Calu3 (cell line): ENCODE data around the gene BDH1. TPM values are rescaled to one million over a fixed set of nuclear protein-coding genes. Genes with fewer than 3 reads are reported as not detected.
"Not testable (repeated sequence)": the region's sequence is repeated elsewhere in the genome, so short reads cannot be mapped to it uniquely, and the experiment has no call there.

Experiments used
- BruUV-seq: library from RNA; stranded (reverse); fragments of 400-500 nt; replicated peaks from 2 replicates; lab custom pipeline; 2021; lab: Mats Ljungman, UMichigan
- CTCF ChIA-PET: fragments of 300-600 bp; sonication (Branson Sonifier 250); formaldehyde crosslinking; loops from one replicate; lab custom pipeline; 2022; ENCODE audit warnings: antibody characterized with exemption; lab: Charles Lee
- DNase-seq: peaks from one replicate; pipeline ENCODE4 v3.0.0; 2022
- H3K27ac Mint-ChIP-seq: one replicate; pipeline ENCODE4 v1.8.0; 2022; ENCODE audit warnings: mixed read lengths; ENCODE audit not compliant: unreplicated experiment
- H3K27me3 Mint-ChIP-seq: one replicate; pipeline ENCODE4 v1.8.0; 2022; ENCODE audit warnings: mixed read lengths; ENCODE audit not compliant: unreplicated experiment
- H3K36me3 Mint-ChIP-seq: one replicate; pipeline ENCODE4 v1.8.0; 2022; ENCODE audit warnings: mild to moderate bottlenecking, moderate library complexity, mixed read lengths; ENCODE audit not compliant: insufficient read depth, unreplicated experiment
- H3K4me1 Mint-ChIP-seq: one replicate; pipeline ENCODE4 v1.8.0; 2022; ENCODE audit warnings: mild to moderate bottlenecking, low read depth, mixed read lengths; ENCODE audit not compliant: unreplicated experiment
- H3K4me3 Mint-ChIP-seq: one replicate; pipeline ENCODE4 v1.8.0; 2022; ENCODE audit warnings: mild to moderate bottlenecking, low read depth, moderate library complexity, mixed read lengths; ENCODE audit not compliant: unreplicated experiment
- H3K9me3 Mint-ChIP-seq: one replicate; pipeline ENCODE4 v1.8.0; 2022; ENCODE audit warnings: low read depth, mixed read lengths; ENCODE audit not compliant: unreplicated experiment
- intact Hi-C: fragments of 100-400 bp; cut with micrococcal nuclease; formaldehyde crosslinking; loops from one replicate; pipeline ENCODE4 v1.10.0; 2022; ENCODE audit not compliant: unreplicated experiment
- total RNA-seq: library from RNA; stranded (reverse); gene quantifications from 2 replicates; pipeline ENCODE4 v1.2.3, GENCODE V29; 2022
- TF ChIP-seq, protein P1 (sequence below): fragments of 200-600 bp; IDR thresholded peaks from one replicate; pipeline ENCODE4 v1.8.0; 2022; ENCODE audit warnings: antibody characterized with exemption; ENCODE audit not compliant: unreplicated experiment

Gene BDH1
- total RNA-seq, 1 experiment from 2014 or later: 49.0 TPM

DNA sequence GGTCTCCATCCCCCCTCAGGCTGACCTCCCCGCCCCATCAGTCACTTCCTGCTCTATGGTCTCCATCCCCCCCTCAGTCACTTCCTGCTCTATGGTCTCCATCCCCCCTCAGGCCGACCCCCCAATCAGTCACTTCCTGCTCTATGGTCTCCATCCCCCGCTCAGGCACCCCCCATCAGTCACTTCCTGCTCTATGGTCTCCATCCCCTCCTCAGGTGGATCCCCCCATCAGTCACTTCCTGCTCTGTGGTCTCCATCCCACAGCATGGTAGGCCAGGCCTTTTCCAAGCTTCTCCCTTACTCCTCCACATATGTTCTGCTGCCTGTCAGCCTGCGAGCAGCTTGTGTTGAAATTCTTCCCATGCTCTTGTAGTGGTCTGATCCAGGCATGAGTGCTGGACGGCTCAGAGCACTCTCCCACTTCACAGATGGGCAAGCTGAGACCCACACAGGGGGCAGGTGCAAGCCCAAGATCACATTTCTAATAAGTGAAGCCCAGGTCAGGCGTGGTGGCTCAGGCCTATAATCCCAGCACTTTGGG, 36.8 kb downstream of the BDH1 start:
- no peak for DNase-seq
- H3K27ac Mint-ChIP-seq: peak overlapping the region; percentile 71
- BruUV-seq: no TSS peak
- CTCF ChIA-PET: interaction anchor here (0.7 kb wide), 1 partner anchor 420 kb away, joined by 7 read pairs; no protein-coding TSS in a partner anchor
- peaks cover 65% of the 10 kb centered on the region for H3K4me1 Mint-ChIP-seq
- H3K4me3 Mint-ChIP-seq: no peak overlapping the region
- no peaks in the 10 kb centered on the region for H3K27me3 Mint-ChIP-seq
- TF ChIP-seq, protein P1, sequence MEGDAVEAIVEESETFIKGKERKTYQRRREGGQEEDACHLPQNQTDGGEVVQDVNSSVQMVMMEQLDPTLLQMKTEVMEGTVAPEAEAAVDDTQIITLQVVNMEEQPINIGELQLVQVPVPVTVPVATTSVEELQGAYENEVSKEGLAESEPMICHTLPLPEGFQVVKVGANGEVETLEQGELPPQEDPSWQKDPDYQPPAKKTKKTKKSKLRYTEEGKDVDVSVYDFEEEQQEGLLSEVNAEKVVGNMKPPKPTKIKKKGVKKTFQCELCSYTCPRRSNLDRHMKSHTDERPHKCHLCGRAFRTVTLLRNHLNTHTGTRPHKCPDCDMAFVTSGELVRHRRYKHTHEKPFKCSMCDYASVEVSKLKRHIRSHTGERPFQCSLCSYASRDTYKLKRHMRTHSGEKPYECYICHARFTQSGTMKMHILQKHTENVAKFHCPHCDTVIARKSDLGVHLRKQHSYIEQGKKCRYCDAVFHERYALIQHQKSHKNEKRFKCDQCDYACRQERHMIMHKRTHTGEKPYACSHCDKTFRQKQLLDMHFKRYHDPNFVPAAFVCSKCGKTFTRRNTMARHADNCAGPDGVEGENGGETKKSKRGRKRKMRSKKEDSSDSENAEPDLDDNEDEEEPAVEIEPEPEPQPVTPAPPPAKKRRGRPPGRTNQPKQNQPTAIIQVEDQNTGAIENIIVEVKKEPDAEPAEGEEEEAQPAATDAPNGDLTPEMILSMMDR: no peak
- H3K36me3 Mint-ChIP-seq: peaks cover 58% of the 10 kb centered on the region
- intact Hi-C loops: no loop called here
- H3K9me3 Mint-ChIP-seq: no peaks in the 10 kb centered on the region

- BruUV-seq, H3K27me3 Mint-ChIP-seq, DNase-seq, H3K9me3 Mint-ChIP-seq, intact Hi-C loops, CTCF ChIA-PET, H3K27ac Mint-ChIP-seq, H3K4me3 Mint-ChIP-seq: not testable (repeated sequence)
- peaks cover 50% of the 10 kb centered on the region for H3K36me3 Mint-ChIP-seq
- H3K4me1 Mint-ChIP-seq: peaks cover 65% of the 10 kb centered on the region
Observed at GRCh38 chr3:197517922-197518683, 37.7 kb downstream of the BDH1 start.

DNA sequence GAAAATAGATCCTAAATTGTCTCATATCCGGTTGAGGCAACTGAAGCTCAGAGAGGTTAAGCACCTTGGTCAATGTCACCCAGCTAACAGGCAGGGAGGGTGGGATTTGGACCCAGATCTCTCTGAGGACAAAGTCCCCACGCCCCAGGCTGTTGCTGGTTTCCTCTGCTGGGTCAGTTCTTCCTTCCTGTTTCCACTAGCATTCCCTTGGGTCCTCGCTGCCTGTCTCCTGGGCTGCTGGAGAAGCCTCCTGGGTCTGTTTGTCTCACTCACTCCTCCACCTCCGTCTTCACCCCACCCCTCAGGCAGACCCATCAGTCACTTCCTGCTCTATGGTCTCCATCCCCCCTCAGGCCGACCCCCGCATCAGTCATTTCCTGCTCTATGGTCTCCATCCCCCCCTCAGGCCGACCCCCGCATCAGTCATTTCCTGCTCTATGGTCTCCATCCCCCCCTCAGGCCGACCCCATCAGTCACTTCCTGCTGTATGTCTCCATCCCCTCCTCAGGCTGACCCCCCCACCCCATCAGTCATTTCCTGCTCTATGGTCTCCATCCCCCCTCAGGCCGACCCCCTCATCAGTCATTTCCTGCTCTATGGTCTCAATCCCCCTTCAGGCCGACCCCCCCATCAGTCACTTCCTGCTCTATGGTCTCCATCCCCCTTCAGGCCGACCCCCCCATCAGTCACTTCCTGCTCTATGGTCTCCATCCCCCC, 38.7 kb downstream of the BDH1 start:
- DNase-seq, H3K27me3 Mint-ChIP-seq, BruUV-seq, H3K9me3 Mint-ChIP-seq, intact Hi-C loops: not testable (repeated sequence)
- peaks cover 44% of the 10 kb centered on the region for H3K36me3 Mint-ChIP-seq
- peaks cover 56% of the 10 kb centered on the region for H3K4me1 Mint-ChIP-seq
- H3K27ac Mint-ChIP-seq: peak overlapping the region; percentile 94
- H3K4me3 Mint-ChIP-seq: peak overlapping the region; percentile 53
- CTCF ChIA-PET: interaction anchor here (0.7 to 1.0 kb wide), 2 partner anchors 23 to 38 kb away, joined by 3 read pairs; no protein-coding TSS in a partner anchor

GRCh38 chr3:197516517-197516889, 39.3 kb downstream of the BDH1 start:
- H3K27me3 Mint-ChIP-seq: no peaks in the 10 kb centered on the region
- TF ChIP-seq, protein P1: no peak
- no TSS peak for BruUV-seq
- DNase-seq: peak; percentile 96
- H3K9me3 Mint-ChIP-seq: no peaks in the 10 kb centered on the region
- H3K4me1 Mint-ChIP-seq: peaks cover 50% of the 10 kb centered on the region
- CTCF ChIA-PET: interaction anchor here (0.7 to 1.0 kb wide), 2 partner anchors 23 to 38 kb away, joined by 3 read pairs; no protein-coding TSS in a partner anchor
- H3K27ac Mint-ChIP-seq: peak overlapping the region; percentile 94
- intact Hi-C loops: no loop called here
- H3K4me3 Mint-ChIP-seq: peak overlapping the region; percentile 53
- H3K36me3 Mint-ChIP-seq: peaks cover 41% of the 10 kb centered on the region

- no TSS peak for BruUV-seq
- H3K27ac Mint-ChIP-seq: peak overlapping the region; percentile 94
- intact Hi-C loops: no loop called here
- TF ChIP-seq, protein P1: no peak
- CTCF ChIA-PET: no interaction called here
- no peak overlapping the region for H3K4me3 Mint-ChIP-seq
- DNase-seq: no peak
- H3K4me1 Mint-ChIP-seq: peaks cover 41% of the 10 kb centered on the region
- no peaks in the 10 kb centered on the region for H3K27me3 Mint-ChIP-seq
- H3K9me3 Mint-ChIP-seq: no peaks in the 10 kb centered on the region
- peaks cover 33% of the 10 kb centered on the region for H3K36me3 Mint-ChIP-seq
Observed at GRCh38 chr3:197514786-197515355, 40.9 kb downstream of the BDH1 start.
